ENCODE measurements around the gene RCAN2. TPM values are rescaled to one million over a fixed set of nuclear protein-coding genes. Genes with fewer than 3 reads are reported as not detected.

RCAN2 gene
- total and polyA plus RNA-seq, 2 experiments from 2014 or later, result 6.0 to 9.3 TPM

DNA sequence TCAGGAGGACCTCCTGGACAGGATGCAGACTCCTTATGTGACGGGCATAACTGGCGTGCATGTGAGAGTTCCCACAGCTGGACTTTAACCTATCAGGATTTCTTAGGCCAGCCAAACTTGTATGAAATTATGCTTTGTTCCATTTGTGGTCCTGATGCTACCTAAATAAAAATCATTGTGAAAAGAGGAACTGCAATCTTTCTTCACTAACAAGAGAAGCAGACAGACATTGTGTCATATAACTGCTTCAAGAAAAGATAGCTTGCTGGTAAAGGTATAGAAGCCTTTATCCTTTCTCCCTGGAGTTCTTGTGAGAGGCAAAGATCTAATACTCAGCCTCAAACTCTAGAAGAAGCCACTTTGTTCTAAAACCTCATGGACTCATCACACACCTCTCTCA, 233.0 kb downstream of the RCAN2 start (continued):
- TF ChIP-seq ZNF331 (CRISPR knock-in tag; IDR thresholded peaks at IDR 0.05; ENCODE audit: low read depth), result no peak
- TF ChIP-seq EZH2phosphoT487 (IDR thresholded peaks at IDR 0.05; ENCODE audit: unreplicated experiment), result no peak

- no peak overlapping the region for H3K4me3 ChIP-seq
- 0 out of 2 replicates have a peak, but pooled peaks cover 4% of the 10 kb centered on the region for H3K4me1 ChIP-seq (ENCODE audit: insufficient read depth)
These were observed 235.7 kb downstream of the RCAN2 start for GRCh38 chr6:46255528-46255927.

More at GRCh38 chr6:46255528-46255927, 235.7 kb downstream of the RCAN2 start:
- H3F3A ChIP-seq (replicated peaks; ENCODE audit: low read depth), result no peaks in the 10 kb centered on the region
- no peaks in the 10 kb centered on the region for H3K79me2 ChIP-seq (replicated peaks; ENCODE audit: insufficient read depth)
- no peaks in the 10 kb centered on the region for H3K27me3 ChIP-seq (ENCODE audit: insufficient read depth)
- H3K27ac ChIP-seq (ENCODE audit: low read depth), result no peak overlapping the region
- ATAC-seq (no peak), DNase-seq (ENCODE audit: low spot score) (no peak)
- H3K36me3 ChIP-seq (ENCODE audit: insufficient read depth), result no peaks in the 10 kb centered on the region
- Mint-ChIP-seq H3K4me1 (peaks cover 7% of the 10 kb centered on the region; the same call in 2 of the 3 replicates), H3K9me3 (no peaks in the 10 kb centered on the region), H3K36me3 (ENCODE audit: low read depth) (no peaks in the 10 kb centered on the region), H3K4me3 (no peak overlapping the region), H3K27me3 (ENCODE audit: insufficient read depth, low read depth, poor library complexity) (no peaks in the 10 kb centered on the region), H3K27ac (no peak overlapping the region)
- no peaks in the 10 kb centered on the region for H3K9me2 ChIP-seq (ENCODE audit: insufficient read depth)
- no peaks in the 10 kb centered on the region for H4K20me1 ChIP-seq (replicated peaks; ENCODE audit: insufficient read depth)
- no peak for TF ChIP-seq REST (IDR thresholded peaks at IDR 0.05; ENCODE audit: unreplicated experiment)
- TF ChIP-seq, protein P1, sequence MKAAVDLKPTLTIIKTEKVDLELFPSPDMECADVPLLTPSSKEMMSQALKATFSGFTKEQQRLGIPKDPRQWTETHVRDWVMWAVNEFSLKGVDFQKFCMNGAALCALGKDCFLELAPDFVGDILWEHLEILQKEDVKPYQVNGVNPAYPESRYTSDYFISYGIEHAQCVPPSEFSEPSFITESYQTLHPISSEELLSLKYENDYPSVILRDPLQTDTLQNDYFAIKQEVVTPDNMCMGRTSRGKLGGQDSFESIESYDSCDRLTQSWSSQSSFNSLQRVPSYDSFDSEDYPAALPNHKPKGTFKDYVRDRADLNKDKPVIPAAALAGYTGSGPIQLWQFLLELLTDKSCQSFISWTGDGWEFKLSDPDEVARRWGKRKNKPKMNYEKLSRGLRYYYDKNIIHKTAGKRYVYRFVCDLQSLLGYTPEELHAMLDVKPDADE (IDR thresholded peaks at IDR 0.05), result no peak
- no peak for TF ChIP-seq EZH2 (IDR thresholded peaks at IDR 0.05; ENCODE audit: low read depth, unreplicated experiment)
- TF ChIP-seq STAT1 (IDR thresholded peaks at IDR 0.05; ENCODE audit: unreplicated experiment), result no peak
- TF ChIP-seq ZNF114 (CRISPR knock-in tag; IDR thresholded peaks at IDR 0.05), result no peak
- no peak for TF ChIP-seq NANOG (IDR thresholded peaks at IDR 0.05; ENCODE audit: borderline replicate concordance)
- TF ChIP-seq ZNF331 (CRISPR knock-in tag; IDR thresholded peaks at IDR 0.05; ENCODE audit: low read depth), result no peak
- TF ChIP-seq JUNB (IDR thresholded peaks at IDR 0.05; ENCODE audit: unreplicated experiment), result no peak
- TF ChIP-seq POLR2AphosphoS5 (IDR thresholded peaks at IDR 0.05; ENCODE audit: low read depth), result no peak
- no peak for TF ChIP-seq CREB1 (CRISPR knock-in tag; IDR thresholded peaks at IDR 0.05; ENCODE audit: low read depth)
- TF ChIP-seq ZNF462 (CRISPR knock-in tag; IDR thresholded peaks at IDR 0.05), result no peak
- TF ChIP-seq, protein P2, sequence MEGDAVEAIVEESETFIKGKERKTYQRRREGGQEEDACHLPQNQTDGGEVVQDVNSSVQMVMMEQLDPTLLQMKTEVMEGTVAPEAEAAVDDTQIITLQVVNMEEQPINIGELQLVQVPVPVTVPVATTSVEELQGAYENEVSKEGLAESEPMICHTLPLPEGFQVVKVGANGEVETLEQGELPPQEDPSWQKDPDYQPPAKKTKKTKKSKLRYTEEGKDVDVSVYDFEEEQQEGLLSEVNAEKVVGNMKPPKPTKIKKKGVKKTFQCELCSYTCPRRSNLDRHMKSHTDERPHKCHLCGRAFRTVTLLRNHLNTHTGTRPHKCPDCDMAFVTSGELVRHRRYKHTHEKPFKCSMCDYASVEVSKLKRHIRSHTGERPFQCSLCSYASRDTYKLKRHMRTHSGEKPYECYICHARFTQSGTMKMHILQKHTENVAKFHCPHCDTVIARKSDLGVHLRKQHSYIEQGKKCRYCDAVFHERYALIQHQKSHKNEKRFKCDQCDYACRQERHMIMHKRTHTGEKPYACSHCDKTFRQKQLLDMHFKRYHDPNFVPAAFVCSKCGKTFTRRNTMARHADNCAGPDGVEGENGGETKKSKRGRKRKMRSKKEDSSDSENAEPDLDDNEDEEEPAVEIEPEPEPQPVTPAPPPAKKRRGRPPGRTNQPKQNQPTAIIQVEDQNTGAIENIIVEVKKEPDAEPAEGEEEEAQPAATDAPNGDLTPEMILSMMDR (conservative IDR thresholded peaks at IDR 0.05; ENCODE audit: low read depth in 2 of 2), result no peak
- no peak for TF ChIP-seq EZH2phosphoT487 (IDR thresholded peaks at IDR 0.05; ENCODE audit: unreplicated experiment)
- no peak overlapping the region for H2AFZ ChIP-seq
- H3K4me2 ChIP-seq, result no peak overlapping the region
